GM12878 (cell line): ENCODE measurements around the gene CSRP2. TPM values are rescaled to one million over a fixed set of nuclear protein-coding genes. Genes with fewer than 3 reads are reported as not detected.

Source experiments
- ATAC-seq: fragments of 200-7000 bp; cut with Tn5 transposase; 3 replicates; pipeline ENCODE4 v1.9.1; 2020; ENCODE audit warnings: mild to moderate bottlenecking, moderate library complexity
- BruUV-seq: library from RNA; stranded (reverse); fragments of 400-500 nt; replicated peaks from 2 replicates; lab custom pipeline; 2021; lab: Mats Ljungman, UMichigan
- CTCF ChIA-PET: fragments of 300-600 bp; sonication (Branson Sonifier 250); formaldehyde crosslinking; extraction: SDS; loops from one replicate; lab custom pipeline; 2021; ENCODE audit warnings: inconsistent platforms; lab: Yijun Ruan, JAX
- POLR2A ChIA-PET: fragments of 350-600 bp; formaldehyde crosslinking; extraction: SDS; loops from one replicate; lab custom pipeline; 2021; ENCODE audit warnings: inconsistent platforms; lab: Charles Lee
- RAD21 ChIA-PET: fragments of 300-600 bp; sonication (Branson Sonifier 250); formaldehyde crosslinking; loops from one replicate; lab custom pipeline; 2023; ENCODE audit warnings: antibody characterized with exemption; ENCODE audit not compliant: unreplicated experiment; lab: Charles Lee
- SMC1A ChIA-PET: fragments of 300-600 bp; sonication (Branson Sonifier 250); formaldehyde crosslinking; loops from one replicate; lab custom pipeline; 2023; ENCODE audit not compliant: unreplicated experiment, uncharacterized antibody; lab: Charles Lee
- DNase-seq: peaks from one replicate; pipeline ENCODE4 v3.0.0-alpha.2; 2011; ENCODE audit warnings: low read depth, low spot score
- FAIRE-seq: peaks from 3 replicates; lab custom pipeline; 2011; peaks lifted over from hg19 to GRCh38; lab: Jason Lieb, UNC
- H2AFZ ChIP-seq: 2 replicates; pipeline ENCODE4 v1.6.0; 2011; ENCODE audit warnings: low read depth, low read length, control low read depth; ENCODE audit not compliant: control insufficient read depth
- H3K27ac ChIP-seq: 2 replicates; pipeline ENCODE4 v1.5.1; 2011; ENCODE audit warnings: control low read depth; ENCODE audit not compliant: control insufficient read depth, insufficient read depth
- H3K27me3 ChIP-seq, 2 experiments: replicated peaks in 1 of 2; 2 replicates each; pipeline versions ENCODE4 v1.6.0 to v1.6.1; 2011; ENCODE audit warnings: low read length in 1 of 2; ENCODE audit not compliant: control insufficient read depth in 2 of 2, insufficient read depth in 2 of 2
- H3K36me3 ChIP-seq, 2 experiments: 2 replicates each; pipeline ENCODE4 v1.5.1; 2011; ENCODE audit warnings: low read length in 1 of 2; ENCODE audit not compliant: control insufficient read depth in 2 of 2, insufficient read depth in 2 of 2
- H3K4me1 ChIP-seq: 2 replicates; pipeline ENCODE4 v1.6.1; 2011; ENCODE audit warnings: mild to moderate bottlenecking, low read length, moderate library complexity, mixed read lengths; ENCODE audit not compliant: control insufficient read depth, insufficient read depth
- H3K4me2 ChIP-seq: 2 replicates; pipeline ENCODE4 v1.6.0; 2011; ENCODE audit warnings: control low read depth; ENCODE audit not compliant: control insufficient read depth, insufficient read depth
- H3K4me3 ChIP-seq: fragments of 200-600 bp; sonication (generic); 2 replicates; pipeline ENCODE4 v1.5.1; 2016
- H3K79me2 ChIP-seq: 2 replicates; pipeline ENCODE4 v1.6.0; 2011; ENCODE audit warnings: low read length; ENCODE audit not compliant: control insufficient read depth, insufficient read depth
- H3K9ac ChIP-seq: 2 replicates; pipeline ENCODE4 v1.8.0; 2011; ENCODE audit warnings: low read length, control low read depth, mixed read lengths; ENCODE audit not compliant: control insufficient read depth, insufficient read depth
- H3K9me3 ChIP-seq: replicated peaks from 3 replicates; pipeline ENCODE4 v1.5.1; 2011; ENCODE audit warnings: mild to moderate bottlenecking, low read length; ENCODE audit not compliant: control insufficient read depth, insufficient read depth
- H4K20me1 ChIP-seq: 2 replicates; pipeline ENCODE4 v1.6.0; 2011; ENCODE audit not compliant: control insufficient read depth, insufficient read depth
- BCL11A ChIP-seq: IDR thresholded peaks from 2 replicates; pipeline ENCODE4 v1.6.1; 2011; ENCODE audit warnings: low read depth, low read length
- CBX5 ChIP-seq: sonication (generic); IDR thresholded peaks from 2 replicates; pipeline ENCODE4 v1.6.1; 2016; ENCODE audit warnings: low read depth, moderate library complexity, mild to moderate bottlenecking, inconsistent platforms
- E2F4 ChIP-seq: IDR thresholded peaks from 2 replicates; pipeline ENCODE4 v1.6.1; 2012; ENCODE audit warnings: low read depth, low read length, improper control_type of control experiment
- EP300 ChIP-seq, 2 experiments: fragments of 150-350 bp in 1 of 2; IDR thresholded peaks; 2 replicates each; pipeline ENCODE4 v1.6.1; 2011 to 2012; ENCODE audit warnings: low read depth in 2 of 2, low read length in 2 of 2, borderline replicate concordance in 1 of 2, improper control_type of control experiment in 1 of 2, inconsistent platforms in 1 of 2; ENCODE audit not compliant: control insufficient read depth in 1 of 2
- GABPA ChIP-seq: IDR thresholded peaks from 2 replicates; pipeline ENCODE4 v1.6.1; 2014; ENCODE audit warnings: antibody characterized with exemption, low read depth, mild to moderate bottlenecking, inconsistent platforms
- GATAD2B ChIP-seq: fragments of 450-650 bp; conservative IDR thresholded peaks from 2 replicates; pipeline ENCODE4 v1.6.1; 2017; ENCODE audit warnings: low read depth, mild to moderate bottlenecking, moderate library complexity
- NR2C2 ChIP-seq: IDR thresholded peaks from 2 replicates; pipeline ENCODE4 v1.6.1; 2011; ENCODE audit warnings: borderline replicate concordance, low read depth; ENCODE audit not compliant: control insufficient read depth, insufficient read length
- SKIL ChIP-seq: fragments of 450-650 bp; IDR thresholded peaks from 2 replicates; pipeline ENCODE4 v1.6.1; 2017; ENCODE audit warnings: mild to moderate bottlenecking, low read depth, inconsistent platforms; ENCODE audit not compliant: poor library complexity, severe bottlenecking
- SRF ChIP-seq, 2 experiments: IDR thresholded peaks; 2 replicates each; pipeline ENCODE4 v1.6.1; 2011; ENCODE audit warnings: low read depth in 2 of 2, low read length in 2 of 2, mild to moderate bottlenecking in 1 of 2, moderate library complexity in 1 of 2
- TCF12 ChIP-seq: IDR thresholded peaks from 2 replicates; pipeline ENCODE4 v1.6.1; 2011; ENCODE audit warnings: low read depth, mild to moderate bottlenecking, low read length
- ZBED1 ChIP-seq: IDR thresholded peaks from 2 replicates; pipeline ENCODE4 v1.6.1; 2016; ENCODE audit warnings: borderline replicate concordance
- ZNF592 ChIP-seq: fragments of 450-650 bp; IDR thresholded peaks from 2 replicates; pipeline ENCODE4 v1.6.1; 2017; ENCODE audit warnings: mild to moderate bottlenecking, moderate library complexity
- ZNF687 ChIP-seq: fragments of 450-650 bp; IDR thresholded peaks from 2 replicates; pipeline ENCODE4 v1.6.1; 2017; ENCODE audit warnings: mild to moderate bottlenecking, moderate library complexity
- WGBS: methylation state at CpG from one replicate; pipeline ENCODE4 v1.1.6; 2016; ENCODE audit warnings: low lambda C conversion rate; ENCODE audit not compliant: insufficient replicate concordance, insufficient coverage; ENCODE audit errors: missing lambda C conversion rate; 5-methylcytosine and 5-hydroxymethylcytosine counted together
- in situ Hi-C: fragments of 300-500 bp; cut with MboI; formaldehyde crosslinking; loops from 9 replicates; pipeline ENCODE4 v1.14.3; 2018; ENCODE audit warnings: mixed read lengths
- intact Hi-C: fragments of 100-400 bp; cut with micrococcal nuclease; formaldehyde crosslinking; loops from one replicate; pipeline ENCODE4 v1.14.2; 2022; ENCODE audit not compliant: unreplicated experiment
- polyA plus RNA-seq, 11 experiments: library from polyadenylated mRNA; depleted of rRNA in 4 of 11; unstranded in 6 of 11; stranded (reverse) in 5 of 11; fragments of >200 nt; fragmentation: Nextera tagmentation in 4 of 11; fragmentation: Illumina TruSeq in 1 of 11; extraction: Ambion mirVana in 4 of 11; extraction: Trizol in 1 of 11; gene quantifications; 1 replicate in 1 of 11; 2 replicates in 10 of 11; pipeline versions ENCODE4 v1.2.1 to v1.2.3, GENCODE V29; 2011 to 2016; ENCODE audit warnings: inconsistent platforms in 2 of 11, missing spikeins in 2 of 11, low read depth in 1 of 11
- total RNA-seq, 4 experiments: library from RNA; depleted of rRNA in 3 of 4; stranded (reverse); fragments of >200 nt in 3 of 4; fragmentation: Illumina TruSeq in 1 of 4; extraction: Trizol in 1 of 4; gene quantifications; 2 replicates each; pipeline versions ENCODE4 v1.2.1 to v1.2.3, GENCODE V29; 2013 to 2021

Gene CSRP2
- total and polyA plus RNA-seq, 10 of the 15 experiments (the other 5 are each of a cell fraction or from before 2014, with no cell fraction given) = 0.08 to 1.6 (median 0.52) TPM

- Histone ChIP-seq H3K36me3 (no peaks in the 10 kb centered on the region), H2AFZ (no peak overlapping the region), H3K27me3 (no peaks in the 10 kb centered on the region), H3K27ac (no peak overlapping the region), H3K79me2 (no peaks in the 10 kb centered on the region), H3K9me3 (no peaks in the 10 kb centered on the region), H3K4me2 (no peak overlapping the region), H3K4me3 (no peak overlapping the region), H4K20me1 (no peaks in the 10 kb centered on the region), H3K9ac (no peak overlapping the region), H3K4me1 (no peaks in the 10 kb centered on the region)
- in situ Hi-C loops = no loop called here
- ChIA-PET POLR2A (no interaction called here), CTCF (interaction anchor here (0.6 kb wide), 1 partner anchor 1784 kb away, joined by 3 read pairs; no protein-coding TSS in a partner anchor), SMC1A (no interaction called here), RAD21 (no interaction called here)
- FAIRE-seq (no peak), DNase-seq (no peak), ATAC-seq (no peak)
- WGBS = 100% methylated on average over 1 of the region's 3 CpGs
- BruUV-seq = no TSS peak
- intact Hi-C loops = no loop called here
- TF ChIP-seq GATAD2B (no peak), ZNF687 (no peak), CBX5 (no peak), GABPA (no peak), NR2C2 (no peak), E2F4 (no peak), EP300 (IDR thresholded peaks at IDR 0.05; ENCODE audit: borderline replicate concordance in 1 of 2, control insufficient read depth in 1 of 2, low read depth in 2 of 2, low read length in 2 of 2) (no peak), ZNF592 (no peak), SKIL (no peak), ZBED1 (no peak), SRF (IDR thresholded peaks at IDR 0.05; ENCODE audit: low read depth in 2 of 2, low read length in 2 of 2) (no peak), TCF12 (no peak), BCL11A (no peak)
Measured at GRCh38 chr12:76871742-76872141, 7.1 kb downstream of the CSRP2 start.
